CD14-positive monocyte (primary cell): ENCODE data around the gene SLC39A10. TPM values are rescaled to one million over a fixed set of nuclear protein-coding genes. Genes with fewer than 3 reads are reported as not detected.

ENCODE experiments used
- DNase-seq, 3 donors: peaks; one replicate each; pipeline ENCODE4 v3.0.0-alpha.2; 2011 to 2022
- H2AFZ ChIP-seq: 2 replicates; pipeline ENCODE4 v1.6.0; 2012; ENCODE audit warnings: mild to moderate bottlenecking, low read depth, low read length, inconsistent platforms; ENCODE audit not compliant: insufficient read depth, poor library complexity, severe bottlenecking
- H3K27ac ChIP-seq, 2 donors: 1 replicate in 1 of 2; 2 replicates in 1 of 2; pipeline ENCODE4 v1.5.1; 2012 to 2013; ENCODE audit warnings: low read length in 2 of 2, control low read depth in 1 of 2, inconsistent platforms in 1 of 2, low read depth in 1 of 2, mild to moderate bottlenecking in 1 of 2
- H3K27me3 ChIP-seq, 2 donors: one replicate each; pipeline versions ENCODE4 v1.6.0 to v1.6.1; 2011 to 2013; ENCODE audit warnings: low read length in 2 of 2; ENCODE audit not compliant: control insufficient read depth in 2 of 2, insufficient read depth in 2 of 2
- H3K36me3 ChIP-seq, 2 donors: replicated peaks in 1 of 2; 1 replicate in 1 of 2; 2 replicates in 1 of 2; pipeline versions ENCODE4 v1.5.1 to v1.6.1; 2012 to 2013; ENCODE audit warnings: low read length in 2 of 2, control low read depth in 1 of 2, inconsistent platforms in 1 of 2, mild to moderate bottlenecking in 1 of 2; ENCODE audit not compliant: insufficient read depth in 2 of 2, control insufficient read depth in 1 of 2
- H3K4me1 ChIP-seq, 2 donors: 1 replicate in 1 of 2; 2 replicates in 1 of 2; pipeline versions ENCODE4 v1.5.1 to v1.6.1; 2012 to 2013; ENCODE audit warnings: low read length in 2 of 2, control low read depth in 1 of 2, inconsistent platforms in 1 of 2, mild to moderate bottlenecking in 1 of 2, moderate library complexity in 1 of 2; ENCODE audit not compliant: insufficient read depth in 2 of 2, control insufficient read depth in 1 of 2
- H3K4me2 ChIP-seq: replicated peaks from 2 replicates; pipeline ENCODE3; 2012; ENCODE audit warnings: low read length, moderate library complexity, mild to moderate bottlenecking; ENCODE audit not compliant: poor library complexity, severe bottlenecking; ENCODE audit errors: extremely low read depth
- H3K4me3 ChIP-seq, 3 experiments: fragments of 200-600 bp in 1 of 3; sonication (generic) in 1 of 3; replicated peaks in 1 of 3; 1 replicate in 2 of 3; 2 replicates in 1 of 3; pipeline ENCODE4 v1.5.1; 2011 to 2013; ENCODE audit warnings: low read length in 3 of 3, mild to moderate bottlenecking in 3 of 3, control low read depth in 2 of 3, low read depth in 2 of 3, inconsistent platforms in 1 of 3, moderate library complexity in 1 of 3
- H3K79me2 ChIP-seq: 2 replicates; pipeline ENCODE4 v1.6.0; 2012; ENCODE audit warnings: mild to moderate bottlenecking, control low read depth, inconsistent platforms, low read length, moderate library complexity; ENCODE audit not compliant: insufficient read depth
- H3K9ac ChIP-seq: 2 replicates; pipeline ENCODE4 v1.6.0; 2017; ENCODE audit warnings: low read length, mild to moderate bottlenecking; ENCODE audit not compliant: insufficient read depth, poor library complexity, severe bottlenecking
- H3K9me3 ChIP-seq, 2 donors: replicated peaks in 1 of 2; 1 replicate in 1 of 2; 2 replicates in 1 of 2; pipeline versions ENCODE4 v1.5.1 to v1.6.1; 2012 to 2013; ENCODE audit warnings: low read length in 2 of 2, control low read depth in 1 of 2; ENCODE audit not compliant: control insufficient read depth in 1 of 2, insufficient read depth in 1 of 2
- H4K20me1 ChIP-seq: 2 replicates; pipeline ENCODE4 v1.6.0; 2012; ENCODE audit warnings: mild to moderate bottlenecking, low read length, control low read depth, moderate library complexity; ENCODE audit not compliant: insufficient read depth
- H3K27ac Mint-ChIP-seq, 7 donors: one replicate each; pipeline ENCODE4 v1.8.0; 2020; ENCODE audit warnings: mild to moderate bottlenecking in 7 of 7, mixed read lengths in 7 of 7, moderate library complexity in 6 of 7, inconsistent platforms in 2 of 7
- H3K27me3 Mint-ChIP-seq, 3 donors: one replicate each; pipeline ENCODE4 v1.8.0; 2021 to 2022; ENCODE audit warnings: low read depth in 3 of 3, mild to moderate bottlenecking in 3 of 3, mixed read lengths in 3 of 3, moderate library complexity in 3 of 3, inconsistent platforms in 1 of 3
- H3K36me3 Mint-ChIP-seq, 2 donors: one replicate each; pipeline ENCODE4 v1.8.0; 2020; ENCODE audit warnings: mixed read lengths in 2 of 2, inconsistent platforms in 1 of 2, mild to moderate bottlenecking in 1 of 2
- H3K4me1 Mint-ChIP-seq: one replicate; pipeline ENCODE4 v1.8.0; 2020; ENCODE audit warnings: mild to moderate bottlenecking, mixed read lengths
- H3K4me3 Mint-ChIP-seq, 2 donors: one replicate each; pipeline ENCODE4 v1.8.0; 2020; ENCODE audit warnings: mild to moderate bottlenecking in 2 of 2, mixed read lengths in 2 of 2, moderate library complexity in 1 of 2
- H3K9me3 Mint-ChIP-seq, 7 donors: one replicate each; pipeline ENCODE4 v1.8.0; 2020 to 2022; ENCODE audit warnings: mixed read lengths in 7 of 7, mild to moderate bottlenecking in 6 of 7, moderate library complexity in 6 of 7, inconsistent platforms in 2 of 7
- CTCF ChIP-seq: fragments of 200-600 bp; IDR thresholded peaks from one replicate; pipeline ENCODE4 v1.8.0; 2022; ENCODE audit warnings: antibody characterized with exemption, mild to moderate bottlenecking
- WGBS: methylation state at CpG from one replicate; pipeline ENCODE4 v1.1.5; 2013; ENCODE audit warnings: missing lambda C conversion rate; ENCODE audit not compliant: insufficient coverage; 5-methylcytosine and 5-hydroxymethylcytosine counted together
- intact Hi-C, 2 donors: fragments of 100-400 bp; cut with micrococcal nuclease; formaldehyde crosslinking; loops; one replicate each; pipeline versions ENCODE4 v1.15.0 to v1.15.1; 2023
- polyA plus RNA-seq, 3 donors: library from polyadenylated mRNA; depleted of rRNA in 1 of 3; unstranded in 2 of 3; stranded (reverse) in 1 of 3; fragments of 300-500 nt in 2 of 3; fragments of >200 nt in 1 of 3; fragmentation: Illumina TruSeq in 2 of 3; gene quantifications; 1 replicate in 2 of 3; 2 replicates in 1 of 3; pipeline ENCODE4 v1.2.3, GENCODE V29; 2012 to 2021

Gene SLC39A10
- polyA plus RNA-seq, 3 donors = 5.2 to 6.9 (median 5.2) TPM

- WGBS = no CpG with 5 or more reads among the region's 2 CpGs
- intact Hi-C loops = no loop called here
These were observed 53.1 kb downstream of the SLC39A10 start for GRCh38 chr2:195709901-195710806.

GRCh38 chr2:195711478-195711877 is 54.5 kb downstream of the SLC39A10 start:
- Histone ChIP-seq H3K27me3 (no peaks in the 10 kb centered on the region), H3K4me1 (no peaks in the 10 kb centered on the region), H3K9ac (no peak overlapping the region), H3K4me3 (no peak overlapping the region), H3K27ac (no peak overlapping the region), H4K20me1 (no peaks in the 10 kb centered on the region), H2AFZ (no peak overlapping the region), H3K79me2 (no peaks in the 10 kb centered on the region), H3K9me3 (no peaks in the 10 kb centered on the region), H3K4me2 (no peak overlapping the region), H3K36me3 (peaks cover 15 to 32% of the 10 kb centered on the region in 2 donors)
- H3K4me1 Mint-ChIP-seq = no peaks in the 10 kb centered on the region
- H3K27me3 Mint-ChIP-seq = no peaks in the 10 kb centered on the region
- intact Hi-C loops = no loop called here
- no peak overlapping the region for H3K4me3 Mint-ChIP-seq
- peaks cover 30 to 43% of the 10 kb centered on the region in 2 donors for H3K36me3 Mint-ChIP-seq
- H3K9me3 Mint-ChIP-seq = peaks cover 0 to 3% (median 0%) of the 10 kb centered on the region in 7 donors
- no peak overlapping the region for H3K27ac Mint-ChIP-seq
- DNase-seq = no peak
- TF ChIP-seq CTCF = no peak

More at GRCh38 chr2:195709901-195710806, 53.1 kb downstream of the SLC39A10 start:
- no peak overlapping the region for H3K4me2 ChIP-seq
- H3K27ac Mint-ChIP-seq = no peak overlapping the region
- H3K9ac ChIP-seq = no peak overlapping the region
- H3K4me1 ChIP-seq = no peaks in the 10 kb centered on the region
- no peak for DNase-seq
- H3K4me3 ChIP-seq = no peak overlapping the region
- no peaks in the 10 kb centered on the region for H3K27me3 Mint-ChIP-seq
- H3K9me3 ChIP-seq = no peaks in the 10 kb centered on the region
- peaks cover 0 to 3% (median 0%) of the 10 kb centered on the region in 7 donors for H3K9me3 Mint-ChIP-seq
- no peak overlapping the region for H3K27ac ChIP-seq
- no peak overlapping the region for H2AFZ ChIP-seq
- no peak for TF ChIP-seq CTCF
- H3K4me3 Mint-ChIP-seq = no peak overlapping the region
- no peaks in the 10 kb centered on the region for H3K27me3 ChIP-seq
- H3K79me2 ChIP-seq = no peaks in the 10 kb centered on the region
- H3K36me3 Mint-ChIP-seq = peaks cover 26 to 39% of the 10 kb centered on the region in 2 donors
- no peaks in the 10 kb centered on the region for H3K4me1 Mint-ChIP-seq
- H4K20me1 ChIP-seq = no peaks in the 10 kb centered on the region
- H3K36me3 ChIP-seq = peaks cover 15 to 23% of the 10 kb centered on the region in 2 donors
